ENCODE measurements around the gene ZGRF1.

- no peak for TF ChIP-seq CTCF (IDR thresholded peaks at IDR 0.05; ENCODE audit: insufficient read depth, low read length)
- TF ChIP-seq REST (IDR thresholded peaks at IDR 0.05; ENCODE audit: insufficient replicate concordance, low read depth): no peak
- no peak for TF ChIP-seq POLR2AphosphoS5 (IDR thresholded peaks at IDR 0.05; ENCODE audit: low read depth)
- TF ChIP-seq SPI1 (IDR thresholded peaks at IDR 0.05; ENCODE audit: borderline replicate concordance, low read depth): no peak
- no peak for TF ChIP-seq GABPA (IDR thresholded peaks at IDR 0.05; ENCODE audit: low read depth)
These were observed 15.5 kb upstream of the ZGRF1 start for GRCh38 chr4:112652216-112652615.

Measured in HL-60 (cell line).